K562 (cell line): ENCODE measurements around the gene KCNQ4. TPM values are rescaled to one million over a fixed set of nuclear protein-coding genes. Genes with fewer than 3 reads are reported as not detected.

Experiments
- ATAC-seq: fragments of 200-7000 bp; cut with Tn5 transposase; 3 replicates; pipeline ENCODE4 v1.9.1; 2020; ENCODE audit warnings: moderate library complexity
- BruUV-seq: library from RNA; stranded (reverse); fragments of 400-500 nt; replicated peaks from 2 replicates; lab custom pipeline; 2021; lab: Mats Ljungman, UMichigan
- CTCF ChIA-PET: fragments of 300-600 bp; formaldehyde crosslinking; extraction: SDS; loops from one replicate; lab custom pipeline; 2021; ENCODE audit warnings: low intra/inter-chr PET ratio; lab: Yijun Ruan, JAX
- POLR2A ChIA-PET: fragments of 300-600, 350-650 bp; sonication (Branson Sonifier 250); formaldehyde crosslinking; extraction: SDS; loops from one replicate; lab custom pipeline; 2021; ENCODE audit warnings: antibody characterized with exemption, inconsistent platforms; lab: Yijun Ruan, JAX
- DNase-seq, 4 experiments: peaks; one replicate each; pipeline versions ENCODE4 v3.0.0 to v3.0.0-alpha.2; 2011 to 2018; ENCODE audit warnings: low spot score in 3 of 4, mixed read lengths in 3 of 4; ENCODE audit errors: extremely low read depth in 1 of 4
- FAIRE-seq: peaks from 2 replicates; lab custom pipeline; 2011; peaks lifted over from hg19 to GRCh38; lab: Jason Lieb, UNC
- H2AFZ ChIP-seq: 2 replicates; pipeline ENCODE4 v1.6.0; 2011; ENCODE audit warnings: low read depth, low read length, control low read depth, inconsistent platforms
- H3K27ac ChIP-seq: fragments of 200-600 bp; 3 replicates; pipeline ENCODE4 v1.8.0; 2011; ENCODE audit warnings: low read depth, mild to moderate bottlenecking, control low read depth, inconsistent platforms, low read length, moderate library complexity, mixed read lengths; ENCODE audit errors: extremely low read depth
- H3K27me3 ChIP-seq, 2 experiments: fragments of 300-600 bp in 1 of 2; 2 replicates in 1 of 2; 3 replicates in 1 of 2; pipeline versions ENCODE4 v1.6.0 to v1.8.0; 2011; ENCODE audit warnings: inconsistent platforms in 2 of 2, low read length in 2 of 2, mild to moderate bottlenecking in 1 of 2, mixed read lengths in 1 of 2, moderate library complexity in 1 of 2; ENCODE audit not compliant: control insufficient read depth in 2 of 2, insufficient read depth in 2 of 2
- H3K36me3 ChIP-seq: fragments of 300-600 bp; 3 replicates; pipeline ENCODE4 v1.8.0; 2011; ENCODE audit warnings: mild to moderate bottlenecking, low read length, inconsistent platforms; ENCODE audit not compliant: control insufficient read depth, insufficient read depth
- H3K4me1 ChIP-seq, 2 experiments: fragments of 200-600 bp in 1 of 2; replicated peaks in 1 of 2; 2 replicates in 1 of 2; 3 replicates in 1 of 2; pipeline versions ENCODE4 v1.5.1 to v1.8.0; 2011; ENCODE audit warnings: inconsistent platforms in 2 of 2, low read length in 2 of 2, mild to moderate bottlenecking in 1 of 2, mixed read lengths in 1 of 2, moderate library complexity in 1 of 2; ENCODE audit not compliant: control insufficient read depth in 2 of 2, insufficient read depth in 2 of 2
- H3K4me2 ChIP-seq: 2 replicates; pipeline ENCODE4 v1.6.1; 2011; ENCODE audit warnings: low read length, control low read depth, inconsistent platforms, mixed read lengths; ENCODE audit not compliant: insufficient read depth
- H3K4me3 ChIP-seq: fragments of 200-600 bp; sonication (generic), shearing (Covaris generic); 2 replicates; pipeline ENCODE4 v1.5.1; 2016; ENCODE audit warnings: control low read depth, inconsistent platforms
- H3K79me2 ChIP-seq: fragments of 200-600 bp; 3 replicates; pipeline ENCODE4 v1.8.0; 2011; ENCODE audit warnings: low read length, inconsistent platforms; ENCODE audit not compliant: control insufficient read depth, insufficient read depth
- H3K9ac ChIP-seq, 2 experiments: 2 replicates each; pipeline versions ENCODE4 v1.6.0 to v1.6.1; 2011; ENCODE audit warnings: low read depth in 2 of 2, low read length in 2 of 2, control low read depth in 1 of 2, inconsistent platforms in 1 of 2, mild to moderate bottlenecking in 1 of 2, mixed read lengths in 1 of 2; ENCODE audit not compliant: insufficient read depth in 1 of 2
- H3K9me1 ChIP-seq: one replicate; pipeline ENCODE4 v1.6.0; 2011; ENCODE audit warnings: inconsistent platforms, mild to moderate bottlenecking, low read length, moderate library complexity; ENCODE audit not compliant: control insufficient read depth, insufficient read depth
- H3K9me3 ChIP-seq: replicated peaks from 2 replicates; pipeline ENCODE4 v1.5.1; 2011; ENCODE audit warnings: low read depth, low read length, inconsistent platforms; ENCODE audit not compliant: control insufficient read depth, insufficient read depth
- H4K20me1 ChIP-seq: replicated peaks from 2 replicates; pipeline ENCODE4 v1.6.1; 2011; ENCODE audit warnings: low read length, inconsistent platforms, mixed read lengths; ENCODE audit not compliant: control insufficient read depth, insufficient read depth
- CBX3 ChIP-seq, 2 experiments: IDR thresholded peaks; 1 replicate in 1 of 2; 2 replicates in 1 of 2; pipeline ENCODE4 v1.6.1; 2012; ENCODE audit warnings: inconsistent platforms in 2 of 2, low read length in 2 of 2, borderline replicate concordance in 1 of 2, control low read depth in 1 of 2
- CBX5 ChIP-seq: IDR thresholded peaks from 2 replicates; pipeline ENCODE4 v1.6.1; 2014; ENCODE audit warnings: low read depth, borderline replicate concordance
- LEF1 ChIP-seq: fragments of 450-650 bp; IDR thresholded peaks from 2 replicates; pipeline ENCODE4 v1.6.1; 2016; ENCODE audit warnings: mild to moderate bottlenecking
- MCM3 ChIP-seq: fragments of 450-650 bp; IDR thresholded peaks from 2 replicates; pipeline ENCODE4 v1.6.1; 2016
- NCOA2 ChIP-seq, 2 experiments: fragments of 450-650 bp; IDR thresholded peaks; 2 replicates each; pipeline ENCODE4 v1.6.1; 2018; ENCODE audit warnings: mild to moderate bottlenecking in 2 of 2, moderate library complexity in 1 of 2; ENCODE audit not compliant: partially characterized antibody in 2 of 2
- RBM25 ChIP-seq: fragments of 200-400 bp; formaldehyde crosslinking; IDR thresholded peaks from 2 replicates; pipeline ENCODE4 v1.6.1; 2018; ENCODE audit warnings: low read length, low read depth, moderate library complexity; ENCODE audit not compliant: severe bottlenecking
- ZFP1 ChIP-seq: fragments of 450-650 bp; formaldehyde crosslinking; IDR thresholded peaks from 2 replicates; pipeline ENCODE4 v1.4.0; 2020; ENCODE audit warnings: mild to moderate bottlenecking, mixed read lengths
- ZNF263 ChIP-seq: sonication (generic); formaldehyde crosslinking; IDR thresholded peaks from 2 replicates; pipeline ENCODE4 v1.8.0; 2022; ENCODE audit warnings: mild to moderate bottlenecking, missing genetic modification reagents, borderline replicate concordance
- WGBS: fragments of 100-300 bp; shearing (Covaris generic); methylation state at CpG from one replicate; pipeline ENCODE4 v1.1.6; 2016; ENCODE audit warnings: low coverage, mixed read lengths; ENCODE audit not compliant: insufficient coverage; ENCODE audit errors: missing lambda C conversion rate; 5-methylcytosine and 5-hydroxymethylcytosine counted together
- in situ Hi-C: fragments of 300-500 bp; cut with MboI; formaldehyde crosslinking; loops from 4 replicates; pipeline ENCODE4 v1.15.0; 2018; ENCODE audit warnings: inconsistent platforms, mixed read lengths
- intact Hi-C: fragments of 100-400 bp; cut with micrococcal nuclease; formaldehyde crosslinking; loops from 2 replicates; pipeline ENCODE4 v1.14.2; 2022
- polyA plus RNA-seq, 8 experiments: library from polyadenylated mRNA; depleted of rRNA in 4 of 8; stranded (reverse) in 5 of 8; unstranded in 3 of 8; fragments of >200 nt; fragmentation: Nextera tagmentation in 2 of 8; fragmentation: Illumina TruSeq in 1 of 8; extraction: Ambion mirVana in 2 of 8; extraction: Trizol in 1 of 8; gene quantifications; 2 replicates each; pipeline versions ENCODE4 v1.2.1 to v1.2.3, GENCODE V29; 2011 to 2014; ENCODE audit warnings: inconsistent platforms in 1 of 8, missing spikeins in 1 of 8
- total RNA-seq, 7 experiments: library from RNA; depleted of rRNA in 6 of 7; stranded (reverse); fragments of >200 nt in 6 of 7; fragmentation: Illumina TruSeq in 2 of 7; extraction: Trizol in 2 of 7; gene quantifications; 2 replicates each; pipeline versions ENCODE4 v1.2.1 to v1.2.3, GENCODE V29; 2011 to 2021; ENCODE audit warnings: low replicate concordance in 1 of 7
- TF ChIP-seq, protein P1 (sequence below): fragments of 450-650 bp; IDR thresholded peaks from 2 replicates; pipeline ENCODE4 v1.6.1; 2018; ENCODE audit warnings: mild to moderate bottlenecking, low read depth; ENCODE audit not compliant: partially characterized antibody
- TF ChIP-seq, protein P2 (sequence below): fragments of 450-650 bp; conservative IDR thresholded peaks from 2 replicates; pipeline ENCODE4 v1.6.1; 2016; ENCODE audit warnings: missing genetic modification characterization, low read depth, mild to moderate bottlenecking, control low read depth, missing compliant biosample characterization
- TF ChIP-seq, protein P3 (sequence below): sonication (generic); formaldehyde crosslinking; IDR thresholded peaks from 2 replicates; pipeline ENCODE4 v1.8.1; 2023; ENCODE audit warnings: mild to moderate bottlenecking, missing genetic modification reagents, moderate library complexity
- TF ChIP-seq, protein P4 (sequence below): sonication (generic); formaldehyde crosslinking; IDR thresholded peaks from 2 replicates; pipeline ENCODE4 v1.8.0; 2022; ENCODE audit warnings: missing genetic modification reagents, mild to moderate bottlenecking, borderline replicate concordance

KCNQ4 gene
- total and polyA plus RNA-seq, 9 of the 15 experiments (the other 6 are each of a cell fraction or from before 2014, with no cell fraction given): 0.07 to 4.1 (median 0.79) TPM

DNA sequence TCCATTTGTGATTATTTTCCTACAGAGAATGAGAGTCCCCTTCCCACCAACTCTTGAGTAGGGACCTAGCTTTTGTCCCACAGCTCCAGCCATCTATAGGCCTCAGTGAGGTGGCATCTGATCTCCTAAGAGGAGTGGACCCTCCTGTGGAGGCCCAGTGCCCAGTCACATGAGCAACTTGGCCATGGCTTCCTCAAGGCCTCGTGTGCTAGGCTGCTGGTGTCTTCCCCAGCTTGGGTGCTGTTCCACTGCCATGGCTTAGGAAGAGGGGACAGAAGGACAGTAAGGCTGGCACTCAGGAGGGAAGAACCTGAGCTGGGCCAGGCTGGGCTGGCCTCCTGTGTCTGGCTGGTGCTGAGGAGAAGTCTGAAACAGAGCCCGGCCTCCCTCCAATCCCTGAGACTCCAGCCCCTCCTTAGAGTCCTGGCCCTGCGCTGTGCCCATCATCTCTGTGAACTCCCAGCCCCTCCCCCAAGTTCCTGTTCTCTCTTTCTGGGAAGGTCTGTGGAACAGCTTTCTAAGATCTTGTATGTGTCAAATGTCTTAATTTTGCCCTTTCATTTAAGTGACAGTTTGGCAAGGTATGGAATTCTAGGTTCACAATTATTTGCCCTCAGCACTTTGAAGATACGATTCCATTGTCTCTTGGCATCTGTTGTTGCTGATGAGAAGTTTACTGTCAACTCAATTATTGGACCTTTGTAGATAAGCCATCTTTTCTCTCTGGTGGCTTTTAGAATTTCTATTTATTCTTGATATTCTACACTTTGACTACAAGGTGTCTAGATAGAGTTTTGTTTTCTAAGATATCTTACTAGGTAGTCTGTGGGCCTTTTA is 7.1 kb upstream of the KCNQ4 start (continued):
- TF ChIP-seq, protein P1, sequence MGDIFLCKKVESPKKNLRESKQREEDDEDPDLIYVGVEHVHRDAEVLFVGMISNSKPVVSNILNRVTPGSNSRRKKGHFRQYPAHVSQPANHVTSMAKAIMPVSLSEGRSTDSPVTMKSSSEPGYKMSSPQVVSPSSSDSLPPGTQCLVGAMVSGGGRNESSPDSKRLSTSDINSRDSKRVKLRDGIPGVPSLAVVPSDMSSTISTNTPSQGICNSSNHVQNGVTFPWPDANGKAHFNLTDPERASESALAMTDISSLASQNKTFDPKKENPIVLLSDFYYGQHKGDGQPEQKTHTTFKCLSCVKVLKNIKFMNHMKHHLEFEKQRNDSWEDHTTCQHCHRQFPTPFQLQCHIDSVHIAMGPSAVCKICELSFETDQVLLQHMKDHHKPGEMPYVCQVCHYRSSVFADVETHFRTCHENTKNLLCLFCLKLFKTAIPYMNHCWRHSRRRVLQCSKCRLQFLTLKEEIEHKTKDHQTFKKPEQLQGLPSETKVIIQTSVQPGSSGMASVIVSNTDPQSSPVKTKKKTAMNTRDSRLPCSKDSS: peak; percentile 46
- TF ChIP-seq MCM3 (no peak), CBX5 (0 out of 2 replicates have a peak, but pooled peaks have one; percentile 32), ZFP1 (peak; percentile 59; the same call in 1 of the 2 replicates), CBX3 (IDR thresholded peaks at IDR 0.05; ENCODE audit: borderline replicate concordance in 1 of 2, low read length in 2 of 2) (peak in 1 of 2 experiments; percentile 95; a peak in 2 of 3 replicates), LEF1 (peak; percentile 35; the same call in 1 of the 2 replicates)
- TF ChIP-seq, all 486 proteins: peak for 8

DNA sequence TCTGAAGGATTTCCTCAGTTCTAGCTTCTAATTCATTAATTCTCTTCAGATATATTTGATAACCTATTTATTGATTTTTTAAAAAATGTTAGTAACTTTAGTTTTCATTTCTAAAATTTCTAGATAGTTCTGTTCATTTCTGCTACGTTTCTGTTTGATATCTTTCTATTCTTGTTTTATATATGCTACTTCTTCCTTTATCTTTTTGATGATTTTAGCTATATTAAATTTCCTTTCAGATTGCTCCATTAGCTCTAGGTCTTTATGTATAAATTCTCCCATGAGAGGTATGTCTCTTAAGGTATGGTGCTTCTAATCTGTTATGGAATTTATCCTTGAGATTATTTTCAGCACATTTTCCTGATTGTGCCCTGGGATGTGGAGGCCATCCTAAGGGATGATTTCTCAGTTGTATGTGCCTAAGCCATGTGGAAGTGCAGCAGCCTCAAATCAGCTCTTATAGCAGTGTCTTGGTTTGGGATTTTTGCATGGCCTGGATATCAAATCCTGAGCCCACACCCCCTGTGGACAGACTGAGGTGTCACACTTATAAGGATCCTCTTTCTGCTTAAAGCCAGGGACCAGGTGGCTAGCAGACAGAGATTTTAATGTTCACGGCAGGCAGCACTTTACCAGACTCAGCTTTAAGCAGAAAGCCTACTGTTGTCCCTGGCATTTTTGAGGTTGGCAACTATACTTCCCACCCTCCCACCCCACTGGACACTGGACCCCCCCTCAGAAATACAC is 6.2 kb upstream of the KCNQ4 start:
- no peak for ATAC-seq
- Histone ChIP-seq H2AFZ (no peak overlapping the region), H3K27me3 (no peaks in the 10 kb centered on the region), H3K9me3 (peaks cover 4% of the 10 kb centered on the region; the same call in 1 of the 2 replicates), H3K27ac (no peak overlapping the region), H3K4me3 (no peak overlapping the region), H3K9me1 (no peaks in the 10 kb centered on the region), H4K20me1 (no peaks in the 10 kb centered on the region), H3K79me2 (no peaks in the 10 kb centered on the region), H3K36me3 (no peaks in the 10 kb centered on the region), H3K4me1 (peaks cover 4 to 14% of the 10 kb centered on the region in 2 experiments), H3K9ac (no peak overlapping the region), H3K4me2 (no peak overlapping the region)
- intact Hi-C loops (no loop called here), in situ Hi-C loops (no loop called here)
- DNase-seq: peak in 1 of 4 experiments; percentile 41
- ChIA-PET POLR2A (no interaction called here), CTCF (no interaction called here)
- no peak for FAIRE-seq
- no peak for TF ChIP-seq ZNF263 (CRISPR knock-in tag)
- TF ChIP-seq, protein P2, sequence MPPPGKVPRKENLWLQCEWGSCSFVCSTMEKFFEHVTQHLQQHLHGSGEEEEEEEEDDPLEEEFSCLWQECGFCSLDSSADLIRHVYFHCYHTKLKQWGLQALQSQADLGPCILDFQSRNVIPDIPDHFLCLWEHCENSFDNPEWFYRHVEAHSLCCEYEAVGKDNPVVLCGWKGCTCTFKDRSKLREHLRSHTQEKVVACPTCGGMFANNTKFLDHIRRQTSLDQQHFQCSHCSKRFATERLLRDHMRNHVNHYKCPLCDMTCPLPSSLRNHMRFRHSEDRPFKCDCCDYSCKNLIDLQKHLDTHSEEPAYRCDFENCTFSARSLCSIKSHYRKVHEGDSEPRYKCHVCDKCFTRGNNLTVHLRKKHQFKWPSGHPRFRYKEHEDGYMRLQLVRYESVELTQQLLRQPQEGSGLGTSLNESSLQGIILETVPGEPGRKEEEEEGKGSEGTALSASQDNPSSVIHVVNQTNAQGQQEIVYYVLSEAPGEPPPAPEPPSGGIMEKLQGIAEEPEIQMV: no peak
- TF ChIP-seq RBM25: peak; percentile 81
- TF ChIP-seq, protein P3, sequence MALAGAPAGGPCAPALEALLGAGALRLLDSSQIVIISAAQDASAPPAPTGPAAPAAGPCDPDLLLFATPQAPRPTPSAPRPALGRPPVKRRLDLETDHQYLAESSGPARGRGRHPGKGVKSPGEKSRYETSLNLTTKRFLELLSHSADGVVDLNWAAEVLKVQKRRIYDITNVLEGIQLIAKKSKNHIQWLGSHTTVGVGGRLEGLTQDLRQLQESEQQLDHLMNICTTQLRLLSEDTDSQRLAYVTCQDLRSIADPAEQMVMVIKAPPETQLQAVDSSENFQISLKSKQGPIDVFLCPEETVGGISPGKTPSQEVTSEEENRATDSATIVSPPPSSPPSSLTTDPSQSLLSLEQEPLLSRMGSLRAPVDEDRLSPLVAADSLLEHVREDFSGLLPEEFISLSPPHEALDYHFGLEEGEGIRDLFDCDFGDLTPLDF (CRISPR knock-in tag): no peak
- TF ChIP-seq, protein P4, sequence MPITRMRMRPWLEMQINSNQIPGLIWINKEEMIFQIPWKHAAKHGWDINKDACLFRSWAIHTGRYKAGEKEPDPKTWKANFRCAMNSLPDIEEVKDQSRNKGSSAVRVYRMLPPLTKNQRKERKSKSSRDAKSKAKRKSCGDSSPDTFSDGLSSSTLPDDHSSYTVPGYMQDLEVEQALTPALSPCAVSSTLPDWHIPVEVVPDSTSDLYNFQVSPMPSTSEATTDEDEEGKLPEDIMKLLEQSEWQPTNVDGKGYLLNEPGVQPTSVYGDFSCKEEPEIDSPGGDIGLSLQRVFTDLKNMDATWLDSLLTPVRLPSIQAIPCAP (CRISPR knock-in tag): no peak
- TF ChIP-seq NCOA2 (IDR thresholded peaks at IDR 0.05; ENCODE audit: partially characterized antibody in 2 of 2): no peak
- 60% methylated on average over 2 of the region's 2 CpGs for WGBS
- no TSS peak for BruUV-seq
